Erythroblast (primary cell): ENCODE measurements around the gene INS.

Experiments
- GATA1 ChIP-seq: IDR thresholded peaks from 2 replicates; pipeline ENCODE4 v1.6.1; 2011; ENCODE audit warnings: low read depth, mild to moderate bottlenecking, control low read depth, low read length, moderate library complexity
- POLR2A ChIP-seq: IDR thresholded peaks from 2 replicates; pipeline ENCODE4 v1.6.1; 2011; ENCODE audit warnings: mild to moderate bottlenecking, low read length

- TF ChIP-seq POLR2A = no peak
- no peak for TF ChIP-seq GATA1
These were observed 30.1 kb downstream of the INS start for GRCh38 chr11:2130881-2131352.
